K562 (cell line): ENCODE measurements around the gene ZNF839. TPM values are rescaled to one million over a fixed set of nuclear protein-coding genes. Genes with fewer than 3 reads are reported as not detected.

Experiments used
- ATAC-seq: fragments of 200-7000 bp; cut with Tn5 transposase; 3 replicates; pipeline ENCODE4 v1.9.1; 2020; ENCODE audit warnings: moderate library complexity
- BruUV-seq: library from RNA; stranded (reverse); fragments of 400-500 nt; replicated peaks from 2 replicates; lab custom pipeline; 2021; lab: Mats Ljungman, UMichigan
- CTCF ChIA-PET: fragments of 300-600 bp; formaldehyde crosslinking; extraction: SDS; loops from one replicate; lab custom pipeline; 2021; ENCODE audit warnings: low intra/inter-chr PET ratio; lab: Yijun Ruan, JAX
- POLR2A ChIA-PET: fragments of 300-600, 350-650 bp; sonication (Branson Sonifier 250); formaldehyde crosslinking; extraction: SDS; loops from one replicate; lab custom pipeline; 2021; ENCODE audit warnings: antibody characterized with exemption, inconsistent platforms; lab: Yijun Ruan, JAX
- DNase-seq, 4 experiments: peaks; one replicate each; pipeline versions ENCODE4 v3.0.0 to v3.0.0-alpha.2; 2011 to 2018; ENCODE audit warnings: low spot score in 3 of 4, mixed read lengths in 3 of 4; ENCODE audit errors: extremely low read depth in 1 of 4
- FAIRE-seq: peaks from 2 replicates; lab custom pipeline; 2011; peaks lifted over from hg19 to GRCh38; lab: Jason Lieb, UNC
- H2AFZ ChIP-seq: 2 replicates; pipeline ENCODE4 v1.6.0; 2011; ENCODE audit warnings: low read depth, low read length, control low read depth, inconsistent platforms
- H3K27ac ChIP-seq: fragments of 200-600 bp; 3 replicates; pipeline ENCODE4 v1.8.0; 2011; ENCODE audit warnings: low read depth, mild to moderate bottlenecking, control low read depth, inconsistent platforms, low read length, moderate library complexity, mixed read lengths; ENCODE audit errors: extremely low read depth
- H3K27me3 ChIP-seq, 2 experiments: fragments of 300-600 bp in 1 of 2; 2 replicates in 1 of 2; 3 replicates in 1 of 2; pipeline versions ENCODE4 v1.6.0 to v1.8.0; 2011; ENCODE audit warnings: inconsistent platforms in 2 of 2, low read length in 2 of 2, mild to moderate bottlenecking in 1 of 2, mixed read lengths in 1 of 2, moderate library complexity in 1 of 2; ENCODE audit not compliant: control insufficient read depth in 2 of 2, insufficient read depth in 2 of 2
- H3K36me3 ChIP-seq: fragments of 300-600 bp; 3 replicates; pipeline ENCODE4 v1.8.0; 2011; ENCODE audit warnings: mild to moderate bottlenecking, low read length, inconsistent platforms; ENCODE audit not compliant: control insufficient read depth, insufficient read depth
- H3K4me1 ChIP-seq, 2 experiments: fragments of 200-600 bp in 1 of 2; replicated peaks in 1 of 2; 2 replicates in 1 of 2; 3 replicates in 1 of 2; pipeline versions ENCODE4 v1.5.1 to v1.8.0; 2011; ENCODE audit warnings: inconsistent platforms in 2 of 2, low read length in 2 of 2, mild to moderate bottlenecking in 1 of 2, mixed read lengths in 1 of 2, moderate library complexity in 1 of 2; ENCODE audit not compliant: control insufficient read depth in 2 of 2, insufficient read depth in 2 of 2
- H3K4me2 ChIP-seq: 2 replicates; pipeline ENCODE4 v1.6.1; 2011; ENCODE audit warnings: low read length, control low read depth, inconsistent platforms, mixed read lengths; ENCODE audit not compliant: insufficient read depth
- H3K4me3 ChIP-seq: fragments of 200-600 bp; sonication (generic), shearing (Covaris generic); 2 replicates; pipeline ENCODE4 v1.5.1; 2016; ENCODE audit warnings: control low read depth, inconsistent platforms
- H3K79me2 ChIP-seq: fragments of 200-600 bp; 3 replicates; pipeline ENCODE4 v1.8.0; 2011; ENCODE audit warnings: low read length, inconsistent platforms; ENCODE audit not compliant: control insufficient read depth, insufficient read depth
- H3K9ac ChIP-seq, 2 experiments: 2 replicates each; pipeline versions ENCODE4 v1.6.0 to v1.6.1; 2011; ENCODE audit warnings: low read depth in 2 of 2, low read length in 2 of 2, control low read depth in 1 of 2, inconsistent platforms in 1 of 2, mild to moderate bottlenecking in 1 of 2, mixed read lengths in 1 of 2; ENCODE audit not compliant: insufficient read depth in 1 of 2
- H3K9me1 ChIP-seq: one replicate; pipeline ENCODE4 v1.6.0; 2011; ENCODE audit warnings: inconsistent platforms, mild to moderate bottlenecking, low read length, moderate library complexity; ENCODE audit not compliant: control insufficient read depth, insufficient read depth
- H3K9me3 ChIP-seq: replicated peaks from 2 replicates; pipeline ENCODE4 v1.5.1; 2011; ENCODE audit warnings: low read depth, low read length, inconsistent platforms; ENCODE audit not compliant: control insufficient read depth, insufficient read depth
- H4K20me1 ChIP-seq: replicated peaks from 2 replicates; pipeline ENCODE4 v1.6.1; 2011; ENCODE audit warnings: low read length, inconsistent platforms, mixed read lengths; ENCODE audit not compliant: control insufficient read depth, insufficient read depth
- MAZ ChIP-seq, 2 experiments: fragments of 450-650 bp in 1 of 2; sonication (generic) in 1 of 2; formaldehyde crosslinking; IDR thresholded peaks in 1 of 2; conservative IDR thresholded peaks in 1 of 2; 2 replicates each; pipeline versions ENCODE4 v1.4.0 to v1.5.0; 2020; ENCODE audit warnings: mild to moderate bottlenecking in 1 of 2, missing genetic modification reagents in 1 of 2
- NFIC ChIP-seq: fragments of 450-650 bp; IDR thresholded peaks from 2 replicates; pipeline ENCODE4 v1.6.1; 2017; ENCODE audit warnings: mild to moderate bottlenecking, inconsistent platforms
- POU5F1 ChIP-seq: fragments of 150-350 bp; IDR thresholded peaks from 2 replicates; pipeline ENCODE4 v1.6.1; 2014; ENCODE audit warnings: borderline replicate concordance, low read length, low read depth, mild to moderate bottlenecking; ENCODE audit not compliant: partially characterized antibody
- SMARCA5 ChIP-seq: fragments of 450-650 bp; IDR thresholded peaks from 2 replicates; pipeline ENCODE4 v1.6.1; 2016
- TCF3 ChIP-seq: sonication (generic); formaldehyde crosslinking; IDR thresholded peaks from 2 replicates; pipeline ENCODE4 v1.4.0; 2020; ENCODE audit warnings: mild to moderate bottlenecking, missing genetic modification reagents
- THAP7 ChIP-seq: fragments of 250-450 bp; sonication (Bioruptor Pico); IDR thresholded peaks from 2 replicates; pipeline ENCODE4 v1.5.0; 2021
- ZBTB11 ChIP-seq, 3 experiments: fragments of 200-800 bp in 1 of 3; fragments of 250-450 bp in 1 of 3; fragments of 450-650 bp in 1 of 3; sonication (Bioruptor Pico) in 1 of 3; sonication (Bioruptor generic) in 1 of 3; formaldehyde crosslinking in 1 of 3; IDR thresholded peaks; 2 replicates each; pipeline versions ENCODE4 v1.6.1 to v1.8.0; 2016 to 2022; ENCODE audit warnings: mild to moderate bottlenecking in 2 of 3, missing genetic modification characterization in 2 of 3, missing compliant biosample characterization in 1 of 3, moderate library complexity in 1 of 3
- ZNF121 ChIP-seq: sonication (generic); formaldehyde crosslinking; conservative IDR thresholded peaks from 2 replicates; pipeline ENCODE4 v1.8.0; 2022; ENCODE audit warnings: missing genetic modification reagents
- WGBS: fragments of 100-300 bp; shearing (Covaris generic); methylation state at CpG from one replicate; pipeline ENCODE4 v1.1.6; 2016; ENCODE audit warnings: low coverage, mixed read lengths; ENCODE audit not compliant: insufficient coverage; ENCODE audit errors: missing lambda C conversion rate; 5-methylcytosine and 5-hydroxymethylcytosine counted together
- in situ Hi-C: fragments of 300-500 bp; cut with MboI; formaldehyde crosslinking; loops from 4 replicates; pipeline ENCODE4 v1.15.0; 2018; ENCODE audit warnings: inconsistent platforms, mixed read lengths
- intact Hi-C: fragments of 100-400 bp; cut with micrococcal nuclease; formaldehyde crosslinking; loops from 2 replicates; pipeline ENCODE4 v1.14.2; 2022
- polyA plus RNA-seq, 8 experiments: library from polyadenylated mRNA; depleted of rRNA in 4 of 8; stranded (reverse) in 5 of 8; unstranded in 3 of 8; fragments of >200 nt; fragmentation: Nextera tagmentation in 2 of 8; fragmentation: Illumina TruSeq in 1 of 8; extraction: Ambion mirVana in 2 of 8; extraction: Trizol in 1 of 8; gene quantifications; 2 replicates each; pipeline versions ENCODE4 v1.2.1 to v1.2.3, GENCODE V29; 2011 to 2014; ENCODE audit warnings: inconsistent platforms in 1 of 8, missing spikeins in 1 of 8
- total RNA-seq, 7 experiments: library from RNA; depleted of rRNA in 6 of 7; stranded (reverse); fragments of >200 nt in 6 of 7; fragmentation: Illumina TruSeq in 2 of 7; extraction: Trizol in 2 of 7; gene quantifications; 2 replicates each; pipeline versions ENCODE4 v1.2.1 to v1.2.3, GENCODE V29; 2011 to 2021; ENCODE audit warnings: low replicate concordance in 1 of 7

Gene ZNF839
- total and polyA plus RNA-seq, 9 of the 15 experiments (the other 6 are each of a cell fraction or from before 2014, with no cell fraction given) = 0.42 to 8.4 (median 5.7) TPM

DNA sequence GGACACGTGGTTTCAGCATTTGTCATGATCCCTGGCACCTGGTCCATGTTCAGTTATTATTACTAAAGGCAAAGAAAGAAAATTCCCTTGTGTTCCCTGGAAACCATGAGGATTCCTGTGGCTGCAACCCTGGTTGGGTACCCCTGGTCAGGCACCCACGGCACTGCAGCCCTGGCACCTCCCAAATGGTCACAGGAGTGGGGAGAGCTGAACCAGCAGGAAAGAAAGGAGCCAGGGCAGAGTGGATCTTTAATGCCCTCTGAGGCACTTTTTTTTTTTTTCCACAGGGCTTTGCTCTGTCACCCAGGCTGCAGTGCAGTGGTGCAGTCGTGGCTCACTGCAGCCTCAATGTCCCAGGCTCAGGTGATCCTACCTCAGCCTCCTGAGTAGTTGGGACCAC, 25.7 kb downstream of the ZNF839 start (continued):
- TF ChIP-seq ZBTB11 (CRISPR knock-in tag; IDR thresholded peaks at IDR 0.05) (no peak), POU5F1 (no peak), MAZ (CRISPR knock-in tag; conservative IDR thresholded peaks at IDR 0.05 in 1 of 2, IDR thresholded peaks at IDR 0.05 in 1 of 2) (no peak), NFIC (no peak), TCF3 (CRISPR knock-in tag) (no peak), THAP7 (CRISPR knock-in tag) (no peak)

GRCh38 chr14:102346645-102347044, 27.1 kb downstream of the ZNF839 start:
- Histone ChIP-seq H3K36me3 (peaks cover 42% of the 10 kb centered on the region), H3K4me2 (no peak overlapping the region), H3K27ac (no peak overlapping the region), H3K9me3 (no peaks in the 10 kb centered on the region), H3K4me1 (no peaks in the 10 kb centered on the region; a peak in 1 of 5 replicates), H3K27me3 (no peaks in the 10 kb centered on the region), H3K79me2 (no peaks in the 10 kb centered on the region), H3K9me1 (no peaks in the 10 kb centered on the region), H4K20me1 (no peaks in the 10 kb centered on the region), H2AFZ (no peak overlapping the region), H3K4me3 (no peak overlapping the region), H3K9ac (no peak overlapping the region)
- FAIRE-seq (no peak), DNase-seq (no peak), ATAC-seq (no peak)
- BruUV-seq = no TSS peak
- intact Hi-C loops = no loop called here
- in situ Hi-C loops = no loop called here
- CTCF ChIA-PET = no interaction called here
- TF ChIP-seq SMARCA5 = no peak
- 0 out of 2 replicates have a peak, but pooled peaks have one; percentile 8 for TF ChIP-seq ZNF121 (CRISPR knock-in tag)
- POLR2A ChIA-PET = no interaction called here
- WGBS = 93% methylated on average over 4 of the region's 4 CpGs
